NCI-H510A treated with DMSO at 0.1 percent for 48 hours (cell line): ENCODE measurements around the gene EFNB3.

Experiments used
- DNase-seq: peaks from one replicate; lab custom pipeline; 2025; lab: John Stamatoyannopoulos, UW

The EFNB3 gene

DNA sequence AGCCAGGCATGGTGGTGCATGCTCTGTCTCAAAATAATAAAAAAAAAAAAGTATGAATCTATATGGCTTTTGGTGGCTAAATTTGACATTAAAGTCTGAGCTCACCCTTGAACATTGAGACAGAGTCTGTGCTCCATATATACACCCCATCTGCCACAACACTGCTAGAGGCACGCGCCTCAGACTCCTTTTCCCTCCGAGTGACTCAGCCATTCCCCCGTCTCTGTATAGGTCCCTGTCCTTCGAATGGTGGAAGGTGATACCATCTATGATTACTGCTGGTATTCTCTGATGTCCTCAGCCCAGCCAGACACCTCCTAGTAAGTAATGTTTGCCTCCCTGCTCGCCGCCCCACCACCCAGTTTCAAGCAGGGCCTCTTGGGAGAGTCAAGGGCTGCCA, 4.5 kb upstream of the EFNB3 start:
- no peak for DNase-seq

DNA sequence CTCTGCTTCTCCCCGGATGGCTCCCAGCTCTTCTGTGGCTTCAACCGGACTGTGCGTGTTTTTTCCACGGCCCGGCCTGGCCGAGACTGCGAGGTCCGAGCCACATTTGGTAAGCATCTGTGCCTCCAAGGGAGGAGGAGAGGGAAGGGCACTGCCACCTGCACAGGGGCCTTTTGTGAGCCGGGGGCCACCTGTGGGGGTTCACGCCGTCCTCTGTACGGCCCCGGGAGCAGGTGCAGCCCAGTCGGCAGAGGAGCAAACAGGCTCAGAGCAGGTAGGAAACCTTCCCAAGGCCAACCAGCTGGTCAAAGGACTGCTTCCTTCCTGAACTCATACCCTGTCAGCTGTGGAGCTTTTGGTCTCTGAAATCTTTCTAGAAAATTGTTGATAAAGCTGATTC, 3.3 kb upstream of the EFNB3 start:
- no peak for DNase-seq

DNA sequence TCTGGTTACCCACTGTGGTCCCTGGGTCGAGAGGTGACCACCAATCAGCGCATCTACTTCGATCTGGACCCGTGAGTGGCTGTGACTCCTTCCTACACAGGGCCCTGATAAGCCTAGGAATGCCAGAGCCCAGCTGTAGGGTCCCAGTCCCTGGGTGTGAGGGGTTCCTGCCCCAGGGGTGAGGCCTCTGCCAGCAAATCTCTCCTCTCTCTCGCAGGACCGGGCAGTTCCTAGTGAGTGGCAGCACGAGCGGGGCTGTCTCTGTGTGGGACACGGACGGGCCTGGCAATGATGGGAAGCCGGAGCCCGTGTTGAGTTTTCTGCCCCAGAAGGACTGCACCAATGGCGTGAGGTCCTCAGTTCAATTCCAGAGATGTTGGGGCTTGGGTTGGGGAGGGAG, 2.2 kb upstream of the EFNB3 start:
- DNase-seq, result no peak

DNA sequence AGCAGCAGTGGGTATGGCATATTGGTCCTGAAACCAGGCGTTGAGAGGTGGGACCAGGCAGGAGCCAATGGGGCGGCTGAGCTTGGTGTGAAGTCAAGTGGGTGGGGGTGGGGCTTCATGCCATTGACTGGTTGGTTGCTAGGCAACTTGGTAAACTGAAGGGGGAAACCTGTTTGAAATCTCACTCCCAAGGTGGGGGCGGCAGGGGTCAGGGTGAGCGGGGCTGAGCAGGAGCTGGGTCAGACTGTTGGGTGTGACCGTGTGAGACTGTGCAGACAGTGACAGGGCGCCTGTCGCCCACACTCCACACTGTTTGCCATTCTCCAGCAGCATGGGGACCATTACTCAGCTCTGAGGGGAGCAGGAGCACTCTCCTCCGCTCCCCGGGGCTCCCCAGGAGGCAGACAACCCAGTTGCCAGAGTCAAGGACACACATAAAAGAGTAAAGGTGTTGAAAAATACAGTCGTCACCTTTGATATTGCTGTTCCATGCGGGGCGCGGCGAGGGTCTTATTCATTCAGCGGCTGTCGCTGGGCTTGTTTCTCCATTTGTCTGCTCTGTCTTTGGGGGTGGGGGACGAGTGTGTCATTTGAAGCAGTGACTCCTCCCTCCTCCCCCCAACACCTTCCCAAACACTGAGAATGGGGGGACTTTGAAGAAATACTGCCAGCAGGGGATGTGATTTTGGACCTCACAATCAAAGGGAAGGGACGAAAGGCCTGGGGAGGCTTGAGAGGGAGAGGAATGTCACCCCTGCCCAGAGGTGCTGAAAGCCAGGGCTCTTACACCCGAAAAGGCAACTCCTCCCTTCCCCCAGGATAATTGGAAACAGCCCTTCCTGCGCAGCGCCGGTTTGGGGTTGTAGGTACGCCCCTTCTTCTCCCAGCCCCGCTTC, 1.2 kb upstream of the EFNB3 start:
- peak; percentile 83 for DNase-seq

DNA sequence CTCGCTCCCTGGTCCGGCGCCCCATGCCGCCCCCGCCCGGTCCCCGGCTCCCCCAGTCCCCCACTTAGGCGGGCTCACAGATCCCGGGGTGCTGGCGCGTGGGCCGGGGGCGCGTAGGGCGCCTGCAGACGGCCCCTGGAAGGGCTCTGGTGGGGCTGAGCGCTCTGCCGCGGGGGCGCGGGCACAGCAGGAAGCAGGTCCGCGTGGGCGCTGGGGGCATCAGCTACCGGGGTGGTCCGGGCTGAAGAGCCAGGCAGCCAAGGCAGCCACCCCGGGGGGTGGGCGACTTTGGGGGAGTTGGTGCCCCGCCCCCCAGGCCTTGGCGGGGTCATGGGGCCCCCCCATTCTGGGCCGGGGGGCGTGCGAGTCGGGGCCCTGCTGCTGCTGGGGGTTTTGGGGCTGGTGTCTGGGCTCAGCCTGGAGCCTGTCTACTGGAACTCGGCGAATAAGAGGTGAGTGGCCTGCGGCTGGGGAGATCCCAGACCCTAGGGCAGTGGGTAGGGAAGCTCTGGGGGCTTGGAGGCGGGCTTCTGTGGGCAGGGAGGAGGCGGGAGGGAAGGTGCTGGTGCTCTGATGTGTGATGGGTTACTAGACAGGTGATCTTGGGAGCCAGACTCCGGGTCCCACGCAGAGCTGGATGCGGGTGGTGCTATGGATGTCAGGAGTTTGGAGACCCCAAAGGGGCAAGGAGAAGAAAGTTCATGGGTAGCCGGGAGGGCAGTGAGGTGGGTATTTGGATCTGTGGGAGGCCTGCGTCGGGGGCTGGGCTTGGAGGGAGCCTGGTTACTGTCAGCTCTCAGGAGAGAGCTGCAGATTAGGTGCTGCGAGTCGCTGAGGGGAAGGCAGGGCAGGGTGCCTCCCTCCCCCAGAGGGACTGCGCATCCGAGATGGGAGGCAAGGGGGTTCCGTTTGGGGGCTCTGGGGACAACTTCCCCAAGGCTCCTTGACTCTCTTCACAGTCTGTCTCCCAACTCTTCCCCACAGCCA, 560 bp downstream of the EFNB3 start:
- DNase-seq, result no peak

DNA sequence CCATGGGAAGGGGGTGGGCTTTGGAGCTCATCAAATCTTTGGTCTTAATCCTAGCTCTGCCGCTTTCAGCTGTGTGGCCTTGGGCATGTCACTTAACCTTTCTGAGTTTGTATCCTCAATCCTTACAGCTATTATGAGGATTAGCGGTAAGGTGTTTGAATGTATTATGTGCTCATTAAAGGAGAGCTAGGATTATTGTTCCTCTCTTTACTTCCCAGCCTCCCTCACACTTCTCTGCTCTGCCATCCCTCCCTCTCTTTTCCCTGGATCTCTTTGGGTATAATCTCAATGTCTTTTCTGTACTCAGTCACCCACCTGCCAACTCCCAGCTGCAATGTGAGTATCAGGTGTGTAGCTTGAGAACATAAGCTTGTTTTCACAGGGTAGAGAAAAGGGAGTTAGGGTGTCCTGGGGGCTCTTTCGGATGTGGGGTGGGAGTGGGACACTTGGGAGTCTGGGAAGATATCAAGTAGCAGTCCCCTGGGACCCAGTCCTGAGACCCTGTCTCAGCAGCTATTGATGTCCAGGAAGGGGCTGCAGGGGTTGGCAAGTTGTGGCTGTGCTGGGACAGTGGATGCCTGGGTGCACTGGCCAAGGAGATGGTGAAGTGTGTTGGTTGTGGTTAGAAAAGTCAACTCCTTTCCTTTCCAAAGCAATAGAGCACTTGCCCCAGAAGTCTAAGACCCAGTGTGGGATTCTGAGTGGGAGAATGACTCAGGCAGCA, 1.8 kb downstream of the EFNB3 start:
- DNase-seq, result no peak

DNA sequence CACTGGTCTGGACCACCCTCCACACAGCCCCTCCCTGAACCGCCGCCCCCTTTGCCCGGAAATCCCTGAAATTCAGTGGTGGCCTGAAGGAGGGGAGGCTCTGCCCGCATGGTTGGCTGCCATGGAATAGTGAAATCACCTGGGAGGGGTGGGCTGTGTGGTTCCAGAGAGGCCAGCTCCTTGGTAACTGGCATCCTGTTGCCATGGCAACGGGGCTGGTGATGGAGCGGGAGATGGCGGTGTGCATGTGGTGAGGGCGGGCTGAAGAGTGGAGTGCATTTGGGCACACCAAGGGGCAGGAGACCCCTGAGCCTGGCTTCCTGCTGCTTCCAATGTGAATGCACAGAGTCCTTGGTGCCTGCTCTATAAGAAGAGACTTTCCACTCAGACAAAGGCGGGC, 2.4 kb downstream of the EFNB3 start:
- DNase-seq, result no peak

DNA sequence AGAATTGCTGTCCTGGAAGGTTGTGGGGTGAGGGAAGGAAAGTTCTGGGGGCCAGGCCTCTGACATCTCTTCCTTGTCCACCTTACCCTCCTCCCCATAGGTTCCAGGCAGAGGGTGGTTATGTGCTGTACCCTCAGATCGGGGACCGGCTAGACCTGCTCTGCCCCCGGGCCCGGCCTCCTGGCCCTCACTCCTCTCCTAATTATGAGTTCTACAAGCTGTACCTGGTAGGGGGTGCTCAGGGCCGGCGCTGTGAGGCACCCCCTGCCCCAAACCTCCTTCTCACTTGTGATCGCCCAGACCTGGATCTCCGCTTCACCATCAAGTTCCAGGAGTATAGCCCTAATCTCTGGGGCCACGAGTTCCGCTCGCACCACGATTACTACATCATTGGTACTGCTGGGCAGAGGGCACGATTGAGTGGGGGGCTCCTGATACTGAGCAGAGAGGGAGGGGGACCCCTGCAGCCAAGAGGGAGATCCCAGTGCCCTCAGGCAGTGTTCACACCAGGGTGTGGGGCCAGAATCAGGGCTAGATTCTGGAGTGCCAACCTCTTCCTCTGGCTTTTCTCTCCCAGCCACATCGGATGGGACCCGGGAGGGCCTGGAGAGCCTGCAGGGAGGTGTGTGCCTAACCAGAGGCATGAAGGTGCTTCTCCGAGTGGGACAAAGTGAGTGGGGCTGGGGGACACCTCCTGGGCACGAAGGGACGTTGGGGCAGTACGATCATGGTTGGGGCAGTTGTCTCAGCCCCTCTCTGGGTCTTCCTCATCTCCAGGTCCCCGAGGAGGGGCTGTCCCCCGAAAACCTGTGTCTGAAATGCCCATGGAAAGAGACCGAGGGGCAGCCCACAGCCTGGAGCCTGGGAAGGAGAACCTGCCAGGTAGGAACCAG, 3.1 kb downstream of the EFNB3 start:
- DNase-seq, result no peak

DNA sequence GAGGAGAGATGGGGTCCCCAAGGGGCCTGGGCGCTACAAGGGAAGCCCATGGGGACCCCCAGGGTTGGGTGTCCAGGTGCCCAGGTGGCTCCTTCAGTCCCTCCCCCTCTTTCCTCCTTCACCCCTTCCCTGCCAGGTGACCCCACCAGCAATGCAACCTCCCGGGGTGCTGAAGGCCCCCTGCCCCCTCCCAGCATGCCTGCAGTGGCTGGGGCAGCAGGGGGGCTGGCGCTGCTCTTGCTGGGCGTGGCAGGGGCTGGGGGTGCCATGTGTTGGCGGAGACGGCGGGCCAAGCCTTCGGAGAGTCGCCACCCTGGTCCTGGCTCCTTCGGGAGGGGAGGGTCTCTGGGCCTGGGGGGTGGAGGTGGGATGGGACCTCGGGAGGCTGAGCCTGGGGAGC, 4.0 kb downstream of the EFNB3 start:
- DNase-seq, result no peak

DNA sequence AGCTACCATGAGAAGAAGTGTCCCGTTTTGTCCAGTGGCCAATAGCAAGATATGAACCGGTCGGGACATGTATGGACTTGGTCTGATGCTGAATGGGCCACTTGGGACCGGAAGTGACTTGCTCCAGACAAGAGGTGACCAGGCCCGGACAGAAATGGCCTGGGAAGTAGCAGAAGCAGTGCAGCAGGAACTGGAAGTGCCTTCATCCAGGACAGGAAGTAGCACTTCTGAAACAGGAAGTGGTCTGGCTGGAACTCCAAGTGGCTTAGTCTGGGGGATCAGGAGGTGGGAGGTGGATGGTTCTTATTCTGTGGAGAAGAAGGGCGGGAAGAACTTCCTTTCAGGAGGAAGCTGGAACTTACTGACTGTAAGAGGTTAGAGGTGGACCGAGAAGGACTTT, 5.3 kb downstream of the EFNB3 start:
- no peak for DNase-seq

DNA sequence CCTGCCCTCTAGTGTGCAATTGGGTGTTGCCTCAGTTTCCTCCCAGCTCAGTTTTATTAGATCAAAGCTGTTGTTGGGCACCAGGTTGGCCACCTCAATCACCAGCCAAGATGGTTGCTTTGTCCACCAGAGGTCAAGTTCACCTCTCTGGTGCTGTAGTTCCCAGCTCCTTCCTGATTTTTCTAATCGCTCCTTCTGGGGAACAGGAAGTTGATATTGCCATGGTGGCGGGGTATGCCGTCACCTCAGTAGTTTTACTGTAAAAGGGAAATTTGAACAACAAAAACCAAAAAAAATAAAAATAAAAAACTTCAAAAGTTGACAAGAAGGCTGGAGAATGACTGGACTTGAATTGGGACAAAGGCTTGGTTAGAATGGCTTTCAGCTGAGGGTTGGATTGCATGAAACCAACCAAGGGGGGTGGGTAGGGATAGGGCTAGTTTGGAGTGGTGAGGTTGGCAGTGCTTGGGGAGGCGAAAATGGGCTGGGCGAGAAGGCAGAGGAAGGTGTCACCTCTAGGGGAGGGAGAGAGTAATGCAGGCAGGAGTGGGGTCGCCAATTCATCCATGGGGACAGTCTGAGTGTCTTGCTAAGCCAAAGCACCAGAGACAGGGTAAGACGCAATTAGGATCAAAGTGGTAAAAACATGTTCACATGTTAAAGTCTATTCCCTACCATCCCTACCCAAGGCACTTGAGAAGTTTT, 6.2 kb downstream of the EFNB3 start:
- no peak for DNase-seq

DNA sequence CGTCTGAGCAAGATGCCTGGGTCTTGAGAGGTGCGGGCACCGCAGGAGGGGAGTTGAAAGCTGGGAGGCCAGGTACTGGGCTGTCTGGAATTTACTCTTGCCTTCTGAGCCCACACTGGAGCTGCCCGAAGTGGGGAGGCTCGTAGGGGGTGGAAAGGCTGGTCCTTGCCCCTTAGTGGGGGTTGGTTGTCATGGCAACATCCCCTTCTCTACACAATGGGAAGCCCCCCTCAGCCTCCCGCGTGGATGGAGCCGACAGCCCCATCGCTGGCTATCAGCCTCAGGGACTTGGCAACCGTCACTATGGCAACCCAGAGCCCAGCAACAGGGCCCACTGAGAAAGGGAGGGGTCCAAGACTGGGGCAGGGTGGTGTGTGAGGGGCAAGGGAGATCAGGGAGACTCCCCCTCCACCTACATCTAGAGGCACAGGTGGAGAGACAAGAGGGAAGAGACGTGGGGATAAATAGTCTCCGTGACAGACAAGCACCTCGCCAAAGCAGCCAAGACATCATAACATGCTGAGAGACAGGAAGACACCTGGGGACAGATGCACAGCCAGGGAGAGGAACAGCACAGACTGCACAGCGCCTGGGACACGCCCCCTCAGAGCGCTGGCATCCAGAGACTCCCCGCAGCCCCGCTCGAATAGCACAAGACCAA, 7.2 kb downstream of the EFNB3 start:
- DNase-seq, result no peak

DNA sequence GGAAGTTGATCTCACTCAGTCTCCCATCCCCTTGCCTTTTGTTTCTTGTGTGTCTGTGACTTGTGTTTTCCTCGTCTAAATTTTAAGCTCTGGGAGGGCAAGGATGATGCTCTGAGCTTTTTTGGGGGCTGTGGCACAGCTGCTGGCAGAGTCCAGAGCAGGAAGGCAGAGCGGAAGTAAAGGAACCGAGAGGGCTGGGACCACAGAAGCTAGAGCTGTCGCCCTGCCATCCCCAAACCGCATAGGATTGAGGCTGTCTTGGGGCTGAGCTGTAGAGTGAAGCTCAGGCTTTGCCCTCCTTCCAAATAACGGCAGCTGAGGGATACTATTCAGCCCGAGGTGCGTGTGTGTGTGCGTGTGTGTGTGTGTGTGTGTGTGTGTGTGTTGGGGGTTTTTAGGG, 8.8 kb downstream of the EFNB3 start:
- DNase-seq, result no peak

DNA sequence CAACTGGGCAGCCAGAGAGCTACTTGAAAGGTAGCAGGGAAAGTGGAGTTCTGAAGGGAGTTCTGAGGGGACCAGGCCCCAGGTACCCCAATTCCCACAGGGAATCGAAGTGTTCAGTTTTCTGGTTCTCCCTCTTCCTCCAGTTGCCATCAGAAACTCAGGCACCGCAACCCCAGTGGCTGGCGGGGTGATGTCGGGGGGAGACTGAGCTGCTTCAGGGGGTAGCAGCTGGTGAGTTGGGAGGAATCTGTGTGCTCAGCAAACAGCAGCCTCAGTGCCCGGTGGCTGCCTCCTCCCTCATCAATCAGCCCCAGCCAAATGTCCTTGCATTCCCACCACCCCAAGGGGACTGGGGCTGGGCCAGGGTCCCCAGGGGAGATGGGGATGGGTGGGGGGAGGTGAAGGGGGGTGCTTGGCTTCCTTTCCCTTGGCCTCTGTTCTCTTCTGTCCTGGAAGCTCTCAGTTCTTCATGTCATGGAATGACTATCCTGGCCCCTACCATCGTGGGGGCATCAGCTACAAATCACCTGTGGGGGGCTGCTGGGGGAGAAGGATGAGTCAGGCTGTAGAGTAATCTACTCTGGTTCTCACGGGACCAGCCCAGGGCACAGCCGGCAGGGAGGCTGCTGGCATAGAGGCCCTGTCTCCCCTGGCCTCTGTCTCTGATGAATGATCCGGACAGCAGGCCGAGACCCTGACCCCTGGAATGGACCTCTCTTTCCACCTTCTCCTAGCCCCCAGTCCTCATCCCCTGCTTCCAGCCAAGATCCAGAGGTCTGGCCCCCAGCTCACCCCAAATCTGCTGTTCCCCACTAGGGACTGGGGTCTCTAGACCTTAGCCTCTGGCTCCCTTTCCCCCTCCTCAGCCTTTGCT, 10.0 kb downstream of the EFNB3 start:
- no peak for DNase-seq

DNA sequence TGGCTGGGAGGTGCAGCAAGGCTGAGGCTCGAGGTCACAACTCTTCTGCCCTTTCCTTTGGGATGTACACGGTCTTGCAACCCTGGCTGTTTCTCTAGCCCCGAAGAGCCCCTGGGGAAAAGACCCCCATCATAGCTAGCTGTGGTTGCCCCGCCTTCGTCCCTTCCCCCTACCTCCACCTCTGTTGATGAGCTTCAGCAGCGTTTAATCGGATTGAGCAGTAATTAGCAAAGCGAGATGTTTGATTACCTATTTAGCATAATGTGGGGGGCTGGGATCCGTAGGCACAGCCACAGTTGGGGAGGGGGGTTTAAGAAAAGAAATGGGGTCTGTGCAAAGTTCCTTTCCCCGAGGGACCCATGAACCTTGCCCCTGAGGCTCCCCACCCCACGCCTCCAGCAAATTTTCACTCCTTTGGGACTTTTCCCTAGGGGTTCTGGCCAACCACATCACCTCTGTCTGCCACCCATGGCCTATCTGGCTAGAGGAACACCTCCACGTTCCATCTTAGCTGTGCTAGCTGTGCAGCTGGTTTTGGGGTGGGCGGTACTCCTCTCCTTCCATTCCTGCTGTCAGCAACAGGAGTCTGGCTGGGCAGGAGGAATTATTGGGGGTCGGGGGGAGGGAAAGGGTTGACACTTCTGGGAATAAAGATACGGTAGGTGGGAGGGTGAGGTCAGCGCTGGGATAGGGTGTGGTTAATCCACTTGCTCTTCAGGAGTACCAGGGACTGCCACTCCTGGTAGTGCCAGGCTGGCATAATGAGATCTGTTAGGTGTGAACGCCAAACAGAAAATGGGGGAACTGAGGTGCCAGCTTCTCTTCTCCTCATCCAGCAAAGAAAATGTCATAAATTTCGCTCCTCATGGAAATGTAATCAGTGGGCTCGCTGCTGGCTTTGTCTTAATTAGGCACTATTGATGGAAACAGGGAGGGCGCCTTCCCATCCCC, 11.2 kb downstream of the EFNB3 start:
- DNase-seq, result no peak

DNA sequence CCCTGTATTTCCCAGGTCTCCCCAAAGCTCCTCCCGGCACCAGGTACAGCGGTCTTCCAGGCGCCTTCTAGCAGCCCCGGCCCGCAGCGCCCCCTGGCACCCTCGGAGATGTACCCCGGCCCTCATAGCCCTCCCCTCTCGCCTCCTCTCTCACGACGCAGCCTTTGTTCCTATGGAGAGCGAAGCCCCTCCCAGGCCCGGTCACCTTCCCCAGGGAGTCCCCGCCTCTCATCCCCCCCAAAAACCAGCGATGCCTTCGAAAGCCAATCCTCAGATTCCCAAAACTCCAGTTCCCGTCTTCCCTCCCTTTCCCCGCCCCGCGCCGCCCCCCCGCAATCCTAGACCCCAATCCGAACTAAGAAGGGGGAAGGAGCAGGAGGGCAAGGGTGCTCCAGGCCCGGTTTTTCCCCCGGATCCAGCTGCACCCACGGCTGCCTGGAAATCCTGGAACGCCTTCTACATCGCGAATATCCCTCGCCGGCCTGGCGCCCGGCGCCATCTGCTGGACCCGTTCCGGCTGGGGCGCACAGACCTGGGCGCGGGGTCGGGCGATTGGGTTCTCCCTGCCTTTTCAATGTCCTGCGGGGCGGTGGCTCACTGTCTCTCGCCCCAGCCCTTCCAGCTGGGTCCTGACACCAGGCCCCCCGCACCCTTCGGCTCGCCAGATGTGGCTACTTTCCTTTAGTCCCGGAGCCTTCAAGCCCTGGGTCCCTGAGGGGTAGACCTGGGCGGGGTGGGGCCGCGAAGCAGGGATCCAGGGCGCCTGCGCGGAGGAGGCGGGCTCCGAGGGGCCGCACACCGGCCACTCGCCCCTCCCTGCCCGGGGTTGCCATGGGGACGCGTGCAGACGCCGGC, 12.1 kb downstream of the EFNB3 start, which contains the start of gene DNAH2:
DNAH2 (plus strand) TSS at position 844 of the 855 bp plus-strand sequence. CDS start 1,991 bp downstream, outside the sequence.
- DNase-seq, result peak; percentile 81
